ENCODE results near the gene PIKFYVE. TPM values are rescaled to one million over a fixed set of nuclear protein-coding genes. Genes with fewer than 3 reads are reported as not detected.

The PIKFYVE gene
- total RNA-seq, 1 experiment from 2014 or later: 27.2 TPM

DNA sequence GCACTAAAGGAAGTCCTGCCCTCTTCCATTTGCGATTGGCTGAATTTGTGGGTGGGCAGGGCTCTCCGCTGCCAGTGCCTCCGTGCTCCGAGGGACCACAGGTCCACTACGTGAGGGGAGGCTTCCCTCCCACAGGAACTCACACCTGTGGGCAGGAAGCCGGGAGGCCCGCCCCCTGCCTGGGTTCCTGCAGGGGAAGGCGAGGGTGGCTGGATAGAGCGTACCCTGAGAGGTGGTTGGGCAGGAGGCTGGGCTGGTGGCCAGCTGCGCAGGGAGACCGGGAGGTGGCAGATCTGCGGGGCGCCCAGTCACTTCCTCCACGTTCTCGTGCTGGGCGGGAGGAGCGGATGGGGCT is 93.6 kb downstream of the PIKFYVE start:
- TF ChIP-seq, protein P1, sequence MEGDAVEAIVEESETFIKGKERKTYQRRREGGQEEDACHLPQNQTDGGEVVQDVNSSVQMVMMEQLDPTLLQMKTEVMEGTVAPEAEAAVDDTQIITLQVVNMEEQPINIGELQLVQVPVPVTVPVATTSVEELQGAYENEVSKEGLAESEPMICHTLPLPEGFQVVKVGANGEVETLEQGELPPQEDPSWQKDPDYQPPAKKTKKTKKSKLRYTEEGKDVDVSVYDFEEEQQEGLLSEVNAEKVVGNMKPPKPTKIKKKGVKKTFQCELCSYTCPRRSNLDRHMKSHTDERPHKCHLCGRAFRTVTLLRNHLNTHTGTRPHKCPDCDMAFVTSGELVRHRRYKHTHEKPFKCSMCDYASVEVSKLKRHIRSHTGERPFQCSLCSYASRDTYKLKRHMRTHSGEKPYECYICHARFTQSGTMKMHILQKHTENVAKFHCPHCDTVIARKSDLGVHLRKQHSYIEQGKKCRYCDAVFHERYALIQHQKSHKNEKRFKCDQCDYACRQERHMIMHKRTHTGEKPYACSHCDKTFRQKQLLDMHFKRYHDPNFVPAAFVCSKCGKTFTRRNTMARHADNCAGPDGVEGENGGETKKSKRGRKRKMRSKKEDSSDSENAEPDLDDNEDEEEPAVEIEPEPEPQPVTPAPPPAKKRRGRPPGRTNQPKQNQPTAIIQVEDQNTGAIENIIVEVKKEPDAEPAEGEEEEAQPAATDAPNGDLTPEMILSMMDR (conservative IDR thresholded peaks at IDR 0.05): no peak
- H3K4me3 Mint-ChIP-seq: no peak overlapping the region
- WGBS (ENCODE audit: extremely low coverage, insufficient read length, low lambda C conversion rate): no CpG with 5 or more reads among the region's 17 CpGs
- H3K23me2 ChIP-seq (ENCODE audit: insufficient read length, low read depth, low read length, poor library complexity, severe bottlenecking): no peaks in the 10 kb centered on the region
- peaks cover 9 to 39% (median 22%) of the 10 kb centered on the region in 3 experiments for H3K36me3 Mint-ChIP-seq (ENCODE audit: insufficient read depth in 1 of 3, low read depth in 3 of 3)
- no peaks in the 10 kb centered on the region; the same call in 1 of the 2 replicates for H3K27me3 Mint-ChIP-seq (ENCODE audit: low read depth)
- H3K14ac ChIP-seq (ENCODE audit: insufficient read depth, low read length): no peak overlapping the region
- H3K27ac ChIP-seq (ENCODE audit: insufficient read length, low read depth, low read length): no peak overlapping the region
- H2BK15ac ChIP-seq (ENCODE audit: low read depth, low read length): no peak overlapping the region
- no peak overlapping the region for H2BK12ac ChIP-seq (ENCODE audit: insufficient read length, low read depth, low read length)
- H3K4me2 ChIP-seq (ENCODE audit: insufficient read depth, insufficient read length, low read length): no peak overlapping the region
- H3K4me1 ChIP-seq (ENCODE audit: insufficient read depth, low read length): no peaks in the 10 kb centered on the region
- H3K9me3 Mint-ChIP-seq: peaks cover 3 to 10% of the 10 kb centered on the region in 2 experiments; a peak in 3 of 5 replicates
- peak; percentile 88 for DNase-seq
- H3K79me2 ChIP-seq (ENCODE audit: insufficient read depth, low read length): no peaks in the 10 kb centered on the region
- no peaks in the 10 kb centered on the region for H4K20me1 ChIP-seq (ENCODE audit: control insufficient read depth, insufficient read depth, insufficient read length)
- no peak overlapping the region for H2BK20ac ChIP-seq (ENCODE audit: low read depth, low read length, poor library complexity, severe bottlenecking)
- peak overlapping the region in 1 of 3 experiments; percentile 70; a peak in 1 of 7 replicates for H3K27ac Mint-ChIP-seq
- H3T11ph ChIP-seq (ENCODE audit: low read length): no peak overlapping the region
- no peak overlapping the region for H2AK5ac ChIP-seq (ENCODE audit: insufficient read length, low read length)
- no peak overlapping the region for H3K56ac ChIP-seq (ENCODE audit: insufficient read length, low read depth, low read length)
- H4K5ac ChIP-seq (ENCODE audit: insufficient read length, low read depth, low read length): no peak overlapping the region
- H3K9me3 ChIP-seq (ENCODE audit: control insufficient read depth, low read depth, low read length): no peaks in the 10 kb centered on the region
- H3K4ac ChIP-seq (ENCODE audit: low read depth, low read length): no peak overlapping the region
- no peak overlapping the region for H2BK120ac ChIP-seq (ENCODE audit: low read depth, low read length, poor library complexity, severe bottlenecking)
- H3K23ac ChIP-seq (ENCODE audit: insufficient read length, low read depth, low read length): no peak overlapping the region
- H3K4me1 Mint-ChIP-seq: peaks cover 9 to 10% of the 10 kb centered on the region in 2 experiments
- no peak overlapping the region for H3K18ac ChIP-seq (ENCODE audit: insufficient read length, low read depth, low read length)
- H4K8ac ChIP-seq (replicated peaks; ENCODE audit: insufficient read length, low read depth, low read length): no peak overlapping the region
- H4K91ac ChIP-seq (ENCODE audit: insufficient read length, low read depth, low read length): no peak overlapping the region
- H3K27me3 ChIP-seq (ENCODE audit: insufficient read depth, low read length): no peaks in the 10 kb centered on the region
- no peaks in the 10 kb centered on the region for H3K79me1 ChIP-seq (ENCODE audit: insufficient read depth, low read depth, low read length, poor library complexity, severe bottlenecking)
- no peak overlapping the region for H2BK5ac ChIP-seq (ENCODE audit: insufficient read length, low read length)
- no peak overlapping the region for H2AFZ ChIP-seq (ENCODE audit: low read length)
- no peak overlapping the region for H3K9ac ChIP-seq (ENCODE audit: extremely low read depth, insufficient read length, low read length)
